ENCODE results near the gene ADRA2A.

DNA sequence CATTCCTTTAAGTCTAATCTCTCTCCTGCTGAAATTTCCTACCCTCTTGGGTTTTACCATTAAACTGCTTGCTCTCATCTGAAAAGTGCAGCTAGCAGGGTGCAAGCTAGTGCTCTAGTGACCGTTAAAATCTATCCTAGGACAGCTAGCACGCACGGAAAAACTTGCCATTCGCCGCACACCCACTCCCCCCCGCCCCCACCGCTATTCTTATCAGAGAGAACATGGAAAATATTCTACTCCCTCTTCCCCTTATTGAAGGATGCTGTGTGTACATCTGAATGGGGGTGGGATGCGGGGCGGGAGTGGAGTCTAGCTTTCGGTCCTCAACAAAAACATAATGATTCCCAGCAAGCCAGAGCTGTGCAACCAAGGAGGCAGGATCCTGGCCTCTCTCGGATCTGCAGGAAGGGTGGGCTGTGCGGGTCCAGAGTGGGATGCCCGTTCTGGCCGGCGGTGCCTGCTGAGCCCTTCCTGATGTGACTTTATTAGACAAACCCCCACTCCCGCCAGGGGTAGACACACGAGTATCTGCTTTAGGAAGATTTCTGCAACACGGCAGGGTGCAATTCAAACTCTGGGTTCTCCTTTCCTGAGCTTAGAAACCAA is 1.1 kb upstream of the ADRA2A start:
- TF ChIP-seq CTCF (optimal IDR thresholded peaks at IDR 0.05 in 1 of 3, IDR thresholded peaks at IDR 0.05 in 1 of 3, conservative IDR thresholded peaks at IDR 0.05 in 1 of 3; ENCODE audit: extremely low read depth in 1 of 3, insufficient read depth in 2 of 3, low read length in 3 of 3) (no peak), EZH2 (IDR thresholded peaks at IDR 0.05; ENCODE audit: low read length) (peak; percentile 43)
